Neural crest cell (in vitro differentiated cells): ENCODE measurements around the gene GPA33. TPM values are rescaled to one million over a fixed set of nuclear protein-coding genes. Genes with fewer than 3 reads are reported as not detected.
A peak's percentile ranks its signal among the peaks of the same experiment; 100 is the strongest.

Source experiments
- DNase-seq: peaks from one replicate; pipeline ENCODE4 v3.0.0; 2021; ENCODE audit warnings: low read depth, mixed read lengths, low spot score
- H3K27ac Mint-ChIP-seq: one replicate; pipeline ENCODE4 v1.8.0; 2021; ENCODE audit warnings: mild to moderate bottlenecking, mixed read lengths; ENCODE audit not compliant: unreplicated experiment
- H3K27me3 Mint-ChIP-seq: 2 replicates; pipeline ENCODE4 v1.8.0; 2021; ENCODE audit warnings: low read depth, mild to moderate bottlenecking, mixed read lengths
- H3K36me3 Mint-ChIP-seq: 2 replicates; pipeline ENCODE4 v1.8.0; 2021; ENCODE audit warnings: low read depth, mild to moderate bottlenecking, mixed read lengths
- H3K4me1 Mint-ChIP-seq: 2 replicates; pipeline ENCODE4 v1.8.0; 2021; ENCODE audit warnings: mixed read lengths
- H3K4me3 Mint-ChIP-seq: one replicate; pipeline ENCODE4 v1.8.0; 2021; ENCODE audit warnings: mild to moderate bottlenecking, mixed read lengths
- H3K9me3 Mint-ChIP-seq: 2 replicates; pipeline ENCODE4 v1.8.0; 2021; ENCODE audit warnings: mixed read lengths
- CTCF ChIP-seq: fragments of 200-600 bp; sonication (generic); conservative IDR thresholded peaks from 2 replicates; pipeline ENCODE4 v1.5.0; 2021; ENCODE audit warnings: antibody characterized with exemption, mild to moderate bottlenecking
- total RNA-seq: library from RNA; stranded (reverse); gene quantifications from 2 replicates; pipeline ENCODE4 v1.2.1, GENCODE V29; 2021

The GPA33 gene
- total RNA-seq, 1 donor from 2014 or later, result not detected

- TF ChIP-seq CTCF, result no peak
- no peak for DNase-seq
- Mint-ChIP-seq H3K4me1 (peaks cover 5% of the 10 kb centered on the region), H3K4me3 (no peak overlapping the region), H3K27me3 (peaks cover 2% of the 10 kb centered on the region), H3K27ac (peak overlapping the region; percentile 10), H3K9me3 (no peaks in the 10 kb centered on the region), H3K36me3 (no peaks in the 10 kb centered on the region)
Observed at GRCh38 chr1:167064621-167065020, 25.6 kb downstream of the GPA33 start.

GRCh38 chr1:167061073-167061464 lies 29.1 kb downstream of the GPA33 start:
- H3K36me3 Mint-ChIP-seq, result no peaks in the 10 kb centered on the region
- TF ChIP-seq CTCF, result no peak
- no peak for DNase-seq
- peaks cover 2% of the 10 kb centered on the region for H3K27me3 Mint-ChIP-seq
- H3K4me1 Mint-ChIP-seq, result peaks cover 8% of the 10 kb centered on the region
- H3K27ac Mint-ChIP-seq, result no peak overlapping the region
- H3K9me3 Mint-ChIP-seq, result no peaks in the 10 kb centered on the region
- no peak overlapping the region for H3K4me3 Mint-ChIP-seq

DNA sequence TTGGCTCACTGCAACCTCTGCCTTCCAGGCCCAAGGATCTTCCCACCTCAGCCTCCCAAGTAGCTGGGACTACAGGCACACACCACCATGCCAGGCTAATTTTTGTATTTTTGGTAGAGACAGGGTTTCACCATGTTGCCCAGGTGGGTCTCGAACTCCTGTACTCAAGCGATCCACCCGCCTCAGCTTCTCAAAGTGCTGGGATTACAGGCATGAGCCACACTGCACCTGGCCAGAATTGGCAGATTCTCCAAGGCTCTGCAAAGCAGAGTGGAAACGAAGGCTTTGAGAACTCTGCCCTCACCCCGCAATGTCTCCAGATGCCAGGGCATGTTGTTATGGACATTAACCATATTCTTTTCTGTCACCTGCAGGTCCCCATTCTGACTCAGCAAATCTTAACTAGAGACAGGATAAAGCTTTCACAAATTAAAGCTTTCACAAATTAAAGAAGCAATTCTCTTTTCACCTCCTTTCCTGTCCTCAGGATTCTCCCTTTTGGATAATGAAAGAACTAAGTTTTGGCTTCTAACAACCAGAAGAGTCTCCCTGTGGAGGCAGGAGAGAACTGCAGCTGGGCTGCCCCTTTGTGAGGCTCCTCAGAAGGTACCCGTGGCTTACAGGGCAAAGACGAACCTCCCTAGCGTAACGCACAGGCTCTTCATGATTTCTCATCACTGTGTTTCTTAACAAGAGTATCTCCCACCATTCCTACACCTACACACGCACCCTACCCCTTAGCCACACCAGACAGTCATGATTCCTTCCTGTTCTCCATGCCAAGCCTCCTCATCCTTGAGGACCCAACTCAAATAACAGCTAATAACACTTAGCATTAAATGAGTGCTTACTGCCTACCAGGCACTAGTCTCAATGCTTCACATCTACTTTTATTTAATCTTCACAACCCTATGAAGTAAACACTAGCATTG lies 29.8 kb downstream of the GPA33 start:
- no peak for DNase-seq
- H3K4me1 Mint-ChIP-seq, result peaks cover 8% of the 10 kb centered on the region
- H3K9me3 Mint-ChIP-seq, result no peaks in the 10 kb centered on the region
- H3K36me3 Mint-ChIP-seq, result no peaks in the 10 kb centered on the region
- no peak overlapping the region for H3K4me3 Mint-ChIP-seq
- H3K27ac Mint-ChIP-seq, result no peak overlapping the region
- peak; percentile 41 for TF ChIP-seq CTCF
- peaks cover 2% of the 10 kb centered on the region for H3K27me3 Mint-ChIP-seq

DNA sequence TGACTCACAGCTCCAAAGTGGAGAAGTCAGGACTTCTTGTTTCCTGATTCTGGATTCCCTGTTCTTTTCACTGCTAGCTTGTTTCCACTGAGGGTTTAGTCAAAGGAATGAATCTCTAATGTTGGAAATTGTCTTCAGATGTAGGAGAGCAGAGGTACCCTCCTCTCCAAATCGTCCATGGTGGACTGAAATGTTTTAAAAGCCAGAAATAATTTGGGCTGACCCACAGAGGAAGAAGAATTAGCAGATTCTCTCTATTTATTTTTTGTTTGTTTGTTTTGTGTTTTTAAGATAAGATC lies 30.4 kb downstream of the GPA33 start:
- Mint-ChIP-seq H3K9me3 (no peaks in the 10 kb centered on the region), H3K4me1 (peaks cover 8% of the 10 kb centered on the region), H3K27ac (no peak overlapping the region), H3K27me3 (peaks cover 2% of the 10 kb centered on the region), H3K4me3 (no peak overlapping the region), H3K36me3 (no peaks in the 10 kb centered on the region)
- TF ChIP-seq CTCF, result no peak
- DNase-seq, result no peak

GRCh38 chr1:167059045-167059808 lies 30.9 kb downstream of the GPA33 start:
- Mint-ChIP-seq H3K27me3 (peaks cover 2% of the 10 kb centered on the region), H3K27ac (no peak overlapping the region), H3K4me1 (peaks cover 8% of the 10 kb centered on the region), H3K9me3 (no peaks in the 10 kb centered on the region), H3K36me3 (no peaks in the 10 kb centered on the region), H3K4me3 (no peak overlapping the region)
- peak; percentile 92 for DNase-seq
- peak; percentile 95 for TF ChIP-seq CTCF
